ENCODE measurements around the gene FAM131C.

The FAM131C gene

GRCh38 chr1:16099412-16099811, 26.0 kb upstream of the FAM131C start:
- no peak for DNase-seq

GRCh38 chr1:16095447-16095846, 22.0 kb upstream of the FAM131C start:
- no peak for DNase-seq

GRCh38 chr1:16094453-16095158, 21.2 kb upstream of the FAM131C start:
- DNase-seq: no peak

- no peak for DNase-seq
Observed at GRCh38 chr1:16093611-16094010, 20.2 kb upstream of the FAM131C start.

GRCh38 chr1:16092923-16093511, 19.6 kb upstream of the FAM131C start:
- DNase-seq: no peak

GRCh38 chr1:16092097-16092922, 18.9 kb upstream of the FAM131C start:
- no peak for DNase-seq

GRCh38 chr1:16091296-16091695, 17.8 kb upstream of the FAM131C start:
- DNase-seq: no peak

GRCh38 chr1:16090076-16090826, 16.8 kb upstream of the FAM131C start:
- no peak for DNase-seq

- DNase-seq: no peak
Observed at GRCh38 chr1:16088996-16089395, 15.5 kb upstream of the FAM131C start.

- no peak for DNase-seq
Observed at GRCh38 chr1:16088351-16088911, 15.0 kb upstream of the FAM131C start.

GRCh38 chr1:16087733-16088132, 14.3 kb upstream of the FAM131C start:
- no peak for DNase-seq

GRCh38 chr1:16085522-16085921, 12.1 kb upstream of the FAM131C start:
- no peak for DNase-seq

- no peak for DNase-seq
Observed at GRCh38 chr1:16083486-16083885, 10.0 kb upstream of the FAM131C start.

GRCh38 chr1:16082283-16083038, 9.0 kb upstream of the FAM131C start:
- DNase-seq: peak; percentile 18

- DNase-seq: no peak
Observed at GRCh38 chr1:16081636-16082035, 8.2 kb upstream of the FAM131C start.

GRCh38 chr1:16080422-16081150, 7.1 kb upstream of the FAM131C start:
- DNase-seq: no peak

GRCh38 chr1:16078925-16079656, 5.6 kb upstream of the FAM131C start:
- peak; percentile 58 for DNase-seq

GRCh38 chr1:16077406-16078245, 4.2 kb upstream of the FAM131C start:
- DNase-seq: no peak

GRCh38 chr1:16076865-16077238, 3.4 kb upstream of the FAM131C start:
- no peak for DNase-seq
